GM18907 (cell line): ENCODE results near the gene TRPV4.

Source experiments
- ATAC-seq: cut with Tn5 transposase; IDR thresholded peaks from one replicate; pipeline ENCODE4 v1.9.1; 2021; ENCODE audit warnings: mild to moderate bottlenecking, moderate library complexity; ENCODE audit not compliant: unreplicated experiment

The TRPV4 gene

DNA sequence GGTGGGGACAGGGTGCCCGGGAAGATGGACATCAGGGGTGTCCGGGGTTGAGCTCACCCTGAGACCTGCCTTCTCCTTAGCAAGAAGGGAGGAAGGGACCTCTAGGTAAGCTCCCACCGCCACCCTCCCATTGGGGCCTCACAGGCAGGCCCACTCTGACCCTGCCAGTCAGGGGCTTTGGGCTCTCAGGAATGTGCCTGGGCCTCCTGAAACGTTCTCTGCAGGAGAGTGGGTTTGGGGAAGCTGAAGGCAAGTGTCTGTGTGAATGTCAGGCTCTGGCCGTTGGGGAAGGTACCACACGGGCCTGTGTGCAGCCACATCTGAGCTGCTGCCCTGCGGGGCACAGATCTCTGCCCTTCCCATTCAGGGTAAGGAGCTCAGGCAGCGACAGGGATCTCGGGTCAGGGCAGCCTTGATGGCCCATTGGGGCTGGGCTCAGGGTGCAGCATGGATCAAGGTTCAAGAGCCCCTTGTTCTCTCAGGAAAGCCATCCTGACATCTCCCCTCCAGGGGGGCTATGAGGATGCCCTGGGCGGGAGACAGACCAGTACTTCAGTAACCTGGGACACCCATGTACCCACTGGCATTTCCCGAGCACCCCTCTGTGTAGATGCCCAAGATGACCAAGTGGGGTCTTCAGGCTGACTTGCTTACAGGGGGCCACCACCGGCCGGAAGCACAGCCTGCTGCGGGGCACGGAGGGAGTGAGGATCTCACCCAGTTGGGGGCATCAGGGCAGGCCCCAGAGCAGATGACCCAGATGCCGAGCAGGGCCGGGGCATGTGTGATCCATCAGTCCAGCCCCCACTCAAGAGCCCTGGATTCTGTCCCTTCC lies 89.9 kb downstream of the TRPV4 start:
- no peak for ATAC-seq

DNA sequence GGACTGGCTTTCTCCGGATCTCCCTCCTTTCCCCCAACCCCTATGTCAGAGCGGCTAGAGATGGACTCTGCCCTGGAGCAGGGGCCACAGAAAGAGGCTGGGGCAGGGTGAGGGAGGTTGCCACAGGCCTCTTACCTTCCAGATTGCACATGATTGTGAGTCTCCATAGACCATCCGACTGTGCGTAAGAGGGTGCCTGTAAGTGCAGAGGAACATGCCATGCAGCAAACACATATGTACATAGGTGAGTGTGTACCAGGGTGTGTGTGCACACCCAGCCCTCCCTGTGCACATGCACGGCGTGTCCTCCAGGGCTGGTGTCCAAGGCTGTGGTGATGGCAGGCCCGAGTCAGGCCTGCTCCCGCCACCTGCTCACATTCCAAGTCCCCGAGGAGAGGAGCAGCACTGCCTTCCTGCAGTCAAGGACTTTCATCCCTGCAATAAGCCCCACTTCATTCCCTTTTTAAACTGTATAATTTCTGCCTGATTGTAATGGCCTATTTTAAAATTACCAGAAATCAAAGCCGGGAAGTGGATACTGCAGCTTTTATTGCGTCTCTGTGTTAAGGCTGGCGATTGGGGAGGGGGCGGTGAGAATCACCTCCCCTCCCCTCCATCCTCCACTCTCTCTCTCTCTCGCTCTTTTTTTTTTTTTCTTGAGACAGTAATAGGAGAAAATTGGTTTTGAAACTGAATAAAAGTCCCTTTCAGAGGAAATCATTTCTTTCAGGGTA lies 91.1 kb downstream of the TRPV4 start:
- ATAC-seq = no peak

DNA sequence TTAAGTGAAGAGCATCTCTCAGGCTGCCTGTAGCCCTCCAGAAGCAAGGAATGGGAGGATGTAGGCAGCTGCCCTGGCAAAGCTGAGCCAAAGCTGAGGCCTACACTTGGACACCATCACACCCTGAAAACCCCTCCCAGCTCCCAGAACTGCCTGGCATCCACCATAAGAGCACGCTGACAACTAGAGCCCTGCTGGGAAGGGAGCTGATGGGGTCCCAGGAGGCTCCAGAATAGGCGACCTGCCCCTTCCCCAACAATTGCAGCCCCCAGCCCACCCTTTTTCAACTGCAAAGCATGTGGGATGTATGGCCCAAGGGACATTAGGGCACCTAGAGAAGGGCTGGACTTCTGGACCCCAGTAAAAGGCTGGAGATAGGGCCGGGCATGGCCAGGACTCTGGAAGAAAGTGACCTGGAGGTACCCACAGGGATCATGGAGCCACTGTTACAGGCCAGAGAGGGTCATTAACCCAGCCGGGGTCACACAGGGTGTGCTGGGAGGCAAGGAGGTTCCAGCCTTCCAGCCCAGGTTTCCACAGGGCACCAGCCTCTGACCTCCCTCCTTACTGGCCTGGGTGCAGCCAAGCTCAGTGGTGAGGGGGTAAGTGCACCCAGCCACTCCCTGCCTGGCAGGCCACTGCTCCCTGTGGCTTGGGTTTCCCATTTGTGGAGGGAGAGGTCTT lies 91.8 kb downstream of the TRPV4 start:
- ATAC-seq = no peak

DNA sequence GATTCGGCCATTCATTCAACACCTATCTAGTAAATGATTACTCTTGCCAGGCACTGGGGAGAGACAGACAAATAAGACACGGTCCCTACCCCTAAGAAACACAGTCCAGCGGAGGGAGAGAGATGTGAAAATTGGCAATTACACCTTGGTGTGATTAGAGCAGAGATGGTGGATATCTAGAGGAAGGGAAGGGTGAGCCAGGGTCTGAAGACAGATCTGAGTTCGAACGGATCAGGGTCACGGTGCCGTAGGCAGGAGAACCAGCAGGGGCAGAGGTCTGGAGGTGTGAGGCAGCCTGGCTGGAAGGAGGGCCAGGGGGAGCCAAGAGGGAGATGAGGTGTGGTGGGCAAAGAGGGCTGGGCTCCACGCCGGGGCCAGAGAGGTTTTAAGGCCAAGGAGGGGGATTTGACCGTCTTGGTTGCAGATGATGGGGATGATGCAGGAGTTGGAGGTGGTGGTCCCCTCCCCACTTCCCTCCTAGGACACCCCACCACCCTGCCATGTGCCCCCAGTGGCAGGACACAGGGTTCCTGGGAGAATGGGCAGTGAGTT lies 92.4 kb downstream of the TRPV4 start:
- ATAC-seq = no peak

DNA sequence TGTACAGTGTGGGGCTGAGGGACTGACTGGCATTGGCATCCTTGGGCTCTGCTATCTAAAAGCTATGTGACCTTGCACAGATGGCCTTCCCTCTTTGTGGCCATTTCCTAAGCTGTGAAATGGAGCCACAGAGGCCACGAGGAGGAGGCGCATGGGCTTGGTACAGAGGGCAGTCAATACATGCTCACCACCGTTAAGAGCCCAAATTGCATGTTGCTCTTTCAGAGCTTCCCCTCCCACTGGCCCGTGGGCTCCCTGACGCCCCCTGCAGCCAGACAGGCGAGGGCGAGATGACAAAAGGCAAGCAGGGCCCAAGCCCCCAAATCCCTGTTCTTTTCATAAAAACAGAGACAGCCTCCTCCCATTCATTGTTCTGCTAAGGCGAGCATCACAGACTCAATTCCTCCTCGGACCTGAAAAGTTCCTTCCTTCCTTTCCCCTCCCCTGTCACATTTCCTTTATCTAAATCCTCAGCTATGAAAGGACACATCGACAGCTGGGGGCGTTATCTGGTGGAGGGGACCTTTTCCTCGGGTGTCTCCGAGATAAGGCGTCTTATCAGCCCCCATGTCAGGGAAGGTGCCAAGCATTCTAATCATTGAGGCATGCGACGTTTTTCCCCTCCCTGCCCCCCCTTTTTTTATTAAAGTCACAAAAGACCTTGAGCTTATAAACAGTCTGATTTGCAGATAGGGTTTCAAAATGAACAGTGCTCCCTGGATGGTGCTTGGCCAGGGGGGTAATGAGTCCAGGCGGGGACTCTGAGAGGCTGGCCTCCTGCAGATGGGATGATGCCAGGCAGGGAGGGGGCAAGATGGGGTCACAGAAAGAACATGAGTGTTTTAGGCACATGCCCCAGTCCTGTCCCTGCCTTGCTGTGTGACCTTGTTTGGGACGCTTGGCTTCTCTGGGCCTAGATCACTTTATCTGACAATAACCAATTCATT lies 93.2 kb downstream of the TRPV4 start:
- no peak for ATAC-seq

DNA sequence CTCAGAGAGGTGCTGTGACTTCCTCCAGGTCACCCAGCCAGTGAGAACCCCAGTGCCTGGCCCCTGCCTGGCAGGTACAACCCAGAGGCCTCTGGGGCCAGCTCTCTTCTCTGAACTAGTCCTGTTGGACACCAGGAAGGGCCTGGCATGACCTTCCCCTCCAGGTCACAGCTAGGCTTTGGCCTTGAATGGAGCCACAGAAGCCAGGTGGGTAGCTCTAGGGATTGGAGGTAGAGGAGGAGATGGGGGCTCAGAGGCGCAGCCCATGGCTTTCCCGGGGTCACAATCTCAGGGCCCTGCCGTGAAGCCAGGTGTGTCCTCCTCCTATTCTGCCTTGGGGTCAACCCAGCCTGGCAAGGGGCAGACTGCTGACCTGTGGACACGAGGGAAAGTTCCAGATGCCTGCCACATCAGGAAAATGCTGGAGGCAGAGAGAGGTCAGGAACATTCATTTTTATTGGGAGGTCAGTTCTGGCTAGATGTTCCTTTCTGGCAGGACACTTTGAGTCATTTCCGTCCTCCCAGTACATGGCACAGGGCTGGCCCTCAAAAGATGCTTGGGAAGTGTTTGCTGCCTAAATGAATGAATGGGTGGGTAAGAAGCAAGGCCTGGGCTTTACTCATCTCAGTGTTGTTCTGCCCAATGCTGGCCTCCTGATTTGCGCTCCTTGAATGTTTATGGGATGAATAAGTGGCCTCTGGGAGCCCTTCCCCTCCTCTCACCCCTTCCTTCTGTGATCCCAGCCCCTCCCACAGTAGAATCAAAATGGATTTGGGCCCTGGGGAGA lies 94.1 kb downstream of the TRPV4 start:
- ATAC-seq = no peak

DNA sequence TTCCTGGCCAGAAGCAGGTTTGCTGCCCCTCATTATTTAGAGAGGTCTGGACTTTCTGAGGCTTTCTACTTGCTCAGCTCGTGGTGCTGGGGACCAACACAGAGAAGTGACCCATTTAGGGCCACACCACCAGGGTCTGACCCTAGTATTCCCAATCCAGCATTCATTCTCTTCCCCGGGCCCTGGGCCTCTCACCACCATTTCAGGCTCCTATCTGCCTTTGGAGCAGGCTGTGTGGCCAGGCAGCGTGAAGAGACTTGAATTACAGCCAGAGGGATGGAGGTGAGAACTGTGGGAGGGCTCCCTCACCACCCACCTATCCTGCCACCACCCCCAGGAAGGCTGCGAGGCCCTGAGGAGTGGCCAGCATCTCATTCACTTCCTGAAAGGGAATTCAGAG lies 95.0 kb downstream of the TRPV4 start:
- no peak for ATAC-seq

DNA sequence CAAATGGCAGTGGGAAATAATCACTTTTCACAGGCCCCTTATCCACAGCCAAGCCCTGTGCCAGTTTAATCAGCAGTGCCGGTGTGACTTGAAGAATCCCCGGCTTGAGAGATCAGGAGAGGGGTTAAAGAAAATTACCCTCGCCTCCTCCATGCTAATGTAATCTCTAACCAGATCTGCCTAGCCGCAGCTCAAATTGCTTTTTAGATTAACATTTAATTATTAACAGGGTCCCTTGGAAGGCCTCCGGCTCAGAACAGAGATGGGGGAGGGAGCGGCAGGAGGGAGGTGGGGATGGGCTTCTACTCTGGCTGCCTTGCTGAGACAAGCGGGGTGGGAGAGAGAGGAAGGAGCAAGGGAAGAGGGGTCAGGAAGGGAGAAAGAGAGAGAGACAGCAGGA lies 95.6 kb downstream of the TRPV4 start:
- ATAC-seq = no peak

DNA sequence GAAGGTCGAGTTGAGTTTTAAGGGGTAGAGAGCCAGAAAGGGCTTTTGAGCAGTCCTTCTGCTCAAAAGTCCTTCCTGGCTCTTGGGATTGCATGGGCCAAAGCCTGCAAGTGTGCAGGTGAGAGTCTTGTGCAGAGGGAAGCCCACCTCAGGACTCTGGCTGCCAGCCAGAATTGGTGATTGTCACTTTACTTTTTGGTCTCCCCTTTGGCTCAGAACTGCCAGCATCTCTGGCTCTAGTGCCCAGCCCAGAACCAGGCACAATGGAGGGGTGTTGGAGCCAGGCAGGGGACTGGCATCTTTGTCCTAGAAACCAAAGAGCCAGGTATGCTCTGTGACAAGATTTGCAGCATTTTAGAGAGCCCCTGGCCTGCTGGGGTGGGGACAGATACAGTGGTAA lies 96.1 kb downstream of the TRPV4 start:
- ATAC-seq = no peak

DNA sequence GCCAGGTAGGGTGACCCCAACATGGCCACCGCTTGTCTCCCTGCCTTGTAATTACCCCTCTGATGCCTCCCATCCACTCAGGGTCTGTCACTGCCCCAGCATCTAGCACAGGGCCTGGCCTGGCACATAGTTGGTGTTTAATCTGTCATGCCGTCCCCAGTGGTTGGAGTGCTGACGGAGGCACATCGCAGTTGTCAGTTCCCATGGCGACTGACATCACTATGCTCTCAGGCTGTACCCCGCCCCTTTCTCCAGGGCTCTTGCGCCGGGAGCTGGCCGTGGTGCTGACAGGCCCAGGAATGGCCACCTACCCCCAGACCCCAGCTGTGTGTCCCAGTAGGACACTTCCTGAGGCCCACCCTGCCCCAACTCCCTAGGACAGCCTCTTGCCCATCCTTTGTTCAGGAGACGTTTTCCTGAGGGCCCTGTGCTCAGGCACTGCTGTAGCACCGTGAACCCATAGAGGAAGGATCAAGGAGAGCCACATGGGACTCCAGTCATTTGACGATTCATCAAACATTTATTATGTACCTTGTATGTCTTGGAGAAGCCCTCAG lies 96.6 kb downstream of the TRPV4 start:
- ATAC-seq = no peak

DNA sequence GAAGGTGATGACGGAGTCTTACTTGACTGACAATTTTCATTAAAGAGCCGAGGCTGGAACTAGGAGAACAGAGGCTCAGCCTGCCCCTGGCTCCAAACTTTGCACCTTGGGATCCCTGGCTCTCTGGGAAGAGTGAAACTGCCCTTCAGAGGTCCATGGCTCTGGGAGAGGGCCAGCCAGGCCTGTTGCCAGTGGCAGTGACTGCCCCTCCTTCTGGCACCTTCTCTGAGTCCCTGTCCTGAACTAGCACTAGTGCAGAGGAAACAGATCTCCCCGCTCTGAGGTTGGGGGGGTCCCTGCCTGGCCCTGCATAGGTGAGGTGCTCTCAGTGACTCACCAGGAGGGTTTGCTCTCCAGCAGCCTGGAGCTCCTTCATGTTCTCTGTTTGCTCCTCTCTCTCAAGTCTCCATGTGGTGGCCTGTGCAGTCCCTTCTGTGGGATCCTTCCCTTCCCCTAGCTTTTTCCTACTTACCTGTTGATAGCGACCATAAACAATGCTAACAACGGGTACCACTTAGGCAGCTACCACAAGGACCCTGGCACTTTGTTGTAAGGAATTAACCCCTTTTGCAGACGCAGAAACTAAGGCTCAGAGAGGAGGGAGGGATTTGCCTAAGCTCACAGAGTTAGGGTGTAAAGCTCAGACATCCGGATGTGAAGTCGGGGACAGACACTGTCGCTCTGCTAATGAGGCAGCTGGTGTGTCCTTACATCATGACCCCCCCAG lies 97.2 kb downstream of the TRPV4 start:
- ATAC-seq = no peak

DNA sequence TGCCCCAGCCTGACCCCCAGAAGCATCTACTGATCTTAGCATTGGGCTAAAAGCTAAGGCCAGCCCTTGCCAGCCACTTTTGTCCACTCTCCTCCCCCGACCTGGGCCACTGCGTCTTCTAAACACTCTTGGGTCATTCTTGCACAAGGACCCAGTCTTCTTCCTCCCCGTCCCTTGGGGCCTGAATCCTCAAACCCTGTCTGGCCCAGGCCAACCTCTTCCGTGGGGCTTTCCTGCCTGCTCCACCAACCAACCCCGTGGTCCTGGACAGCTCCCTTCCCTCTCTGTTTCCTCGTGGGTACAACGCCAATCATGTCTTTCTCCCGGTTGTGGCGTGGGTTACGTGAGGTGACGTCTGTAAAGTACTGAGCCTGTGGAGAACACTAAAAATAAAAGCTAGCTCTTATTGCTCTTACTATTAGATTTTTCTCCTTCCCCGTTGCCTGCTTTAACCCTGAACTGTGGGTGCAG lies 98.1 kb downstream of the TRPV4 start:
- no peak for ATAC-seq

DNA sequence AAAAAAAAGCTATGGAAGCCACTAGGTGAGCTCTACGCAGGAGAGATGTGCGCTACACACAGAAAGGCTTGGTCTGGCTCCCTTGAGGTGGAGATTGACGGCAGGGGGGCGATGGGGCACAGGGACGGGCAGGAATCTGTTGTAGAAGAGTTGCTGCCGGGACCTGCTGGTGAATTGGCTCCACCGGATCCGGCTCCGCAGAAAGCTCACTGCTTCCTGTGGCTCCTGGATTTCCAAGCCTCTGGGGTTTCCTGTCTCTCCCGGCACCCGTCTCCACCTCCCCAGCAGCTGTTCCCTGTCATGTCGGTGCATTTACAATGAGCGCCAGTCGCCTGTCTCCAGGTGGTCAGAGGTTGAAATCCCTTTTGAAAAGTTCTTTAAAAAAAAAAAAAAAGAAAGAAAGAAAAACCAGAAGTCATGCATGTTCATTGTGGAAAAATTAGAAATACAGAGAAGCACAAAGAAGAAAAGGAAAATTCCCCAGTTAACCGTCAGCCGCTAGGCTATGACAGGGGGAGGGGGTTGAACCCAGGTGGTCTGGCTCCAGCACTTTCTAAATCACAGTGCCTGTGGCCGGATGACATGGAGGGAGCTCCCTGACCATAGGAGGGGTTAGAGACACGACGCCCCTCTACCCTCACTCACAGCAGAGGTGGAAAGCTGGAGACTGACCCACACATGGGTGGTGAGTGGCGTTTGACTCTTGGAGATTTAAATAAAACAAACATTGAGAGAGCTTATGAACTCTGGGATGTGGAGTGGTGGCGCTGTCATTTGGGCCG lies 98.8 kb downstream of the TRPV4 start:
- no peak for ATAC-seq
